BE2C (cell line): Measurements from ENCODE around the gene TMCO5A. TPM values are rescaled to one million over a fixed set of nuclear protein-coding genes. Genes with fewer than 3 reads are reported as not detected.
A peak's percentile ranks its signal among the peaks of the same experiment; 100 is the strongest.

ENCODE experiments used
- DNase-seq: peaks from one replicate; pipeline ENCODE4 v3.0.0-alpha.2; 2020
- H3K27me3 ChIP-seq: fragments of 250-450 bp; sonication (Bioruptor Pico); 2 replicates; pipeline ENCODE4 v1.5.1; 2020; ENCODE audit warnings: mild to moderate bottlenecking
- H3K36me3 ChIP-seq: fragments of 250-450 bp; sonication (Bioruptor Pico); 2 replicates; pipeline ENCODE4 v1.5.1; 2020; ENCODE audit warnings: mild to moderate bottlenecking
- H3K4me1 ChIP-seq: fragments of 250-450 bp; sonication (Bioruptor Pico); 2 replicates; pipeline ENCODE4 v1.5.1; 2020
- H3K4me3 ChIP-seq: 2 replicates; pipeline ENCODE4 v1.5.1; 2011; ENCODE audit warnings: low read depth, low read length
- H3K9me3 ChIP-seq: fragments of 250-450 bp; sonication (Bioruptor Pico); 2 replicates; pipeline ENCODE4 v1.5.1; 2020
- polyA plus RNA-seq: library from polyadenylated mRNA; unstranded; fragments of >200 nt; gene quantifications from one replicate; pipeline ENCODE4 v1.2.1, GENCODE V29; 2012; ENCODE audit warnings: low read depth, missing spikeins; ENCODE audit not compliant: insufficient read length, insufficient read depth
- TF ChIP-seq, protein P1 (sequence below): IDR thresholded peaks from 2 replicates; pipeline ENCODE4 v1.5.1; 2012; ENCODE audit warnings: mild to moderate bottlenecking, low read depth, low read length

The TMCO5A gene
- not detected for polyA plus RNA-seq

DNA sequence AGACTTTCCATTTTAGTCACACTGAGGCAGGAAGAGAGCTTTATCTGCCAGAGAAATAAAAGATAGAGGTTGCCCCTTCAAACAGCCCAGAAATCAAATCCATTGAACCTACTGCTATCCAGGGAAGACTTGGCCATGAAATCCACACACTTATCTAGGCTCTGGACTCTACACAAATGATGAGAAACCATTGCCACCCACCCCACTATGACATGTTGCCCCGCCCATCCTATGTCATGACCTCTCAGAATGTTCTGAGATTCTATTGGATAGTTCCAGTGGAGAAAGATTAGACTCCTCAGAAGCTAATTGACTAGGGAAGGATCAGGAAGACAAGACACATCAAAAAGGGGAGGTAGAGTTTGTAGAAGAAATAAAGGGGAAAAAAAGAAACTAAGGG is at the start of gene TMCO5A:
TMCO5A (plus strand) TSS at position 301 of the 400 bp plus-strand sequence. CDS start 1,684 bp downstream, outside the sequence.
- no peak within 1 kb of the TSS for H3K4me3 ChIP-seq
- no peaks in the 10 kb centered on the region for H3K36me3 ChIP-seq
- TF ChIP-seq, protein P1, sequence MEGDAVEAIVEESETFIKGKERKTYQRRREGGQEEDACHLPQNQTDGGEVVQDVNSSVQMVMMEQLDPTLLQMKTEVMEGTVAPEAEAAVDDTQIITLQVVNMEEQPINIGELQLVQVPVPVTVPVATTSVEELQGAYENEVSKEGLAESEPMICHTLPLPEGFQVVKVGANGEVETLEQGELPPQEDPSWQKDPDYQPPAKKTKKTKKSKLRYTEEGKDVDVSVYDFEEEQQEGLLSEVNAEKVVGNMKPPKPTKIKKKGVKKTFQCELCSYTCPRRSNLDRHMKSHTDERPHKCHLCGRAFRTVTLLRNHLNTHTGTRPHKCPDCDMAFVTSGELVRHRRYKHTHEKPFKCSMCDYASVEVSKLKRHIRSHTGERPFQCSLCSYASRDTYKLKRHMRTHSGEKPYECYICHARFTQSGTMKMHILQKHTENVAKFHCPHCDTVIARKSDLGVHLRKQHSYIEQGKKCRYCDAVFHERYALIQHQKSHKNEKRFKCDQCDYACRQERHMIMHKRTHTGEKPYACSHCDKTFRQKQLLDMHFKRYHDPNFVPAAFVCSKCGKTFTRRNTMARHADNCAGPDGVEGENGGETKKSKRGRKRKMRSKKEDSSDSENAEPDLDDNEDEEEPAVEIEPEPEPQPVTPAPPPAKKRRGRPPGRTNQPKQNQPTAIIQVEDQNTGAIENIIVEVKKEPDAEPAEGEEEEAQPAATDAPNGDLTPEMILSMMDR = no peak
- H3K27me3 ChIP-seq = no peaks in the 10 kb centered on the region; the same call in 1 of the 2 replicates
- no peaks in the 10 kb centered on the region for H3K9me3 ChIP-seq
- no peak for DNase-seq
- H3K4me1 ChIP-seq = no peaks in the 10 kb centered on the region

DNA sequence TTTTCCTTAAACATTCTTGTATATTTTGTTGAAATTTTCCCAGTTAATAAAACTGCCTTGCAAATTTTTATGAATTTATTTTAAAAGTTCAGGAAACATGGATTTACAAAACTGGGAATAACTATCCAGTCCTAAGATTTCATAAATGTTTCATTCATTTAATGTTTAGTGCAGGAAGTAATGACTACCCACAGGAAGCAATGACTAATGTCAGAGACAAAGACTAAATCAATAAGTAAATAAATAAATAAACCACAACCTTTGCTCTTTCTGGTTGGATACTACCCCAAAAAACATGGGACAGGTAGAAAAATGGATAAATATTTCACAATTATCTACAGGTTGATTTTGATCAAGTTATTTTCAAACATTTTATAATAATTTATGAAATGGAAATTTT is 48.8 kb upstream of the TMCO5A start:
- Histone ChIP-seq H3K27me3 (no peaks in the 10 kb centered on the region), H3K9me3 (no peaks in the 10 kb centered on the region), H3K4me3 (no peak overlapping the region), H3K36me3 (no peaks in the 10 kb centered on the region), H3K4me1 (no peaks in the 10 kb centered on the region)
- no peak for DNase-seq
- TF ChIP-seq, protein P1 = no peak

DNA sequence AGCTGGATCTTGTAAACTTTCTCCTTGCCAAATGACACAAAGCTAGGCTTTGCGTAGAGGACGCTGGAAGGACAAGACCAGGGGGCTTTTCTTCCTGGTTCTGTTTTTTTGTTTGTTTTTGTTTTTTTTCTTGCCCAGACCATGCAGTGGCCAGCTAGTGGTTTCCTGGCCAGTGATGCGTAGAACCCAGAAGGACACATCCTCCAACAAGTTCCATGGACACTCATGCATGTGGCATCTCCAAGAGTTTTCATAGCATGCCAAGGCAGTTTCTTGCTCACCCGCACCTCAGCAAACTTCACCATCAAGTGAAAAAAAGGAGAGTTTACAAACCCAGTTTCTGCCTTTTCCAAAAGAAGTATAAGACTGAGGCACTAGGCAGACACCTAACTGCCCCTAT is 46.1 kb upstream of the TMCO5A start:
- TF ChIP-seq, protein P1 = no peak
- H3K27me3 ChIP-seq = no peaks in the 10 kb centered on the region
- no peaks in the 10 kb centered on the region for H3K9me3 ChIP-seq
- H3K4me3 ChIP-seq = no peak overlapping the region
- DNase-seq = no peak
- no peaks in the 10 kb centered on the region for H3K36me3 ChIP-seq
- peaks cover 3% of the 10 kb centered on the region; the same call in 1 of the 2 replicates for H3K4me1 ChIP-seq

DNA sequence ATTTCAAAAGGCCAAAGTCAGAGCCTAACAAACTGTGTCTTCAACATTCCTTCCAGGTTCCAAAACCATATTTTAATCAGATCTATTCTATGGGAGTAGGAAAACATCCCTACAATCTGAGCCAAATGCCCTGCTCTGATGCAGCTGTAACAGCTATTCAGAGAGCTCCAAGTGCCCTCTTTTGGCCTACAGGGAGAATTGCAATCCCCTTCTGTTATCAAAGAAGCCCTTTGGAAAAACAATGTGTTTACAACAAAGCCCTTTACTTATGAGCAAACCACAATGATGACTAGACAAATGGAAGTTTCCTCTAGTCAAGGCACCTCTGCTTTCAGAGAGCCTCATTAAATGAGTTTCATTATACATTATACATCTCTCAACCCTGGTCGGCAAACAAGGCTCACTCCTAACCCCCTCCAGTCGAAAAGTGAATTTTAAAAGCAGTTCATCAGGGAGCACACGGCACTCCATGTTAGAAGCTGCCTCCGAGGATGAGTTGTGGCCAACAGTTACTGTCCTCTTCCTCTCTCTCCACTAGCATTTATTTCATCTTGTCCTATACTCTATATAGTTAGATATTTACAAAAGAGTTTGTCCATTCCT is 42.6 kb upstream of the TMCO5A start:
- Histone ChIP-seq H3K4me3 (no peak overlapping the region), H3K27me3 (no peaks in the 10 kb centered on the region), H3K36me3 (no peaks in the 10 kb centered on the region), H3K4me1 (peaks cover 3% of the 10 kb centered on the region; the same call in 1 of the 2 replicates), H3K9me3 (no peaks in the 10 kb centered on the region)
- TF ChIP-seq, protein P1 = peak; percentile 98
- peak; percentile 48 for DNase-seq

DNA sequence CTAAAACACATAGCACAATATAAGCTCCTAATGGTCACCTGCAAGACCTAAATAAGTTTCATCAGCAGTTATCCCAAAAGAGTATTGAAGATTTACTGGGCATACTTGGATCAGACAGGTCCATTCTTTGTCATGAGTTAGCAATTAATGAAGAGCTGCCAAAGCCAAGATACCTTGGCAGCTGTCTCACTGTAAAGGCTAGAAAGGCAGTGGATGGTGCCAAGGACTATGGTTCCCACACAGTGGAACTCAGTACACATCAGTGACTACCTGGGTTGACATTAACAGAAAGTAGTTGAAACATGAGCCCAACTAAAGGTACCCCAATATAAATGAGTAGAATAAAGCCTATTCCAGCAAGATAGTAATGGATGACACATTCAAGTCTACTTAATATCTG is 41.1 kb upstream of the TMCO5A start:
- Histone ChIP-seq H3K4me3 (no peak overlapping the region), H3K9me3 (no peaks in the 10 kb centered on the region), H3K27me3 (no peaks in the 10 kb centered on the region), H3K4me1 (peaks cover 3% of the 10 kb centered on the region; the same call in 1 of the 2 replicates), H3K36me3 (no peaks in the 10 kb centered on the region)
- TF ChIP-seq, protein P1 = no peak
- no peak for DNase-seq

DNA sequence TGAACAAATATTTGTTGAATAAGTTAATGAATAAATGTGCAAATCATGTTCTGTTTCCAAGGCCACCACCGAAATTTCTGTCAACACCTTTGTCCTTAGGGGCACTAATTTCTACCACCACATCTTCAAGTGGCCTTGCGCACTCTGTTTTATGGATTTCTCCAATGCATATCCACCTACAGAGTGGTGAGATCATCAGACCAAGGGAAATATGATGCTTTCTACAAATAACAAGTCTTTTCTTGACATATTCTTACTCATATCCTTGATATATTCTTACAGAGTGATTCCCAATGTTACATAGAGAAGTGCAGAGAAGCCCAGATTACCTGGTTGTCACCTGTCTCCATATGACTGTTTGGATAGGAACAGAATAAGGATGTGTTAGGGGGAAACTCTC is 36.1 kb upstream of the TMCO5A start:
- H3K36me3 ChIP-seq = no peaks in the 10 kb centered on the region
- DNase-seq = no peak
- TF ChIP-seq, protein P1 = no peak

More for the DNA sequence above, 36.1 kb upstream of the TMCO5A start:
- Histone ChIP-seq H3K4me1 (peaks cover 9% of the 10 kb centered on the region), H3K4me3 (no peak overlapping the region), H3K27me3 (no peaks in the 10 kb centered on the region), H3K9me3 (no peaks in the 10 kb centered on the region)
